Naive B cell (primary cell): ENCODE measurements around the gene CFAP65. TPM values are rescaled to one million over a fixed set of nuclear protein-coding genes. Genes with fewer than 3 reads are reported as not detected.

Experiments
- ATAC-seq, 2 donors: fragments of 150-1000 bp; cut with Tn5 transposase; 2 replicates each; pipeline ENCODE4 v1.10.0; 2021; ENCODE audit warnings: low read depth in 2 of 2, mild to moderate bottlenecking in 2 of 2, moderate library complexity in 2 of 2
- DNase-seq: peaks from one replicate; pipeline ENCODE4 v3.0.0; 2022
- H3K27ac Mint-ChIP-seq, 6 donors: one replicate each; pipeline ENCODE4 v1.8.0; 2020 to 2022; ENCODE audit warnings: mild to moderate bottlenecking in 6 of 6, mixed read lengths in 6 of 6, moderate library complexity in 5 of 6, inconsistent platforms in 2 of 6
- H3K27me3 Mint-ChIP-seq, 3 donors: one replicate each; pipeline ENCODE4 v1.8.0; 2021 to 2022; ENCODE audit warnings: mixed read lengths in 3 of 3, mild to moderate bottlenecking in 1 of 3
- H3K36me3 Mint-ChIP-seq, 2 donors: one replicate each; pipeline ENCODE4 v1.8.0; 2020 to 2022; ENCODE audit warnings: mixed read lengths in 2 of 2, inconsistent platforms in 1 of 2, mild to moderate bottlenecking in 1 of 2
- H3K4me1 Mint-ChIP-seq, 3 donors: one replicate each; pipeline ENCODE4 v1.8.0; 2020 to 2022; ENCODE audit warnings: mixed read lengths in 3 of 3, inconsistent platforms in 1 of 3, mild to moderate bottlenecking in 1 of 3, moderate library complexity in 1 of 3
- H3K4me3 Mint-ChIP-seq, 8 donors: one replicate each; pipeline ENCODE4 v1.8.0; 2020 to 2022; ENCODE audit warnings: mild to moderate bottlenecking in 8 of 8, mixed read lengths in 8 of 8, moderate library complexity in 8 of 8, inconsistent platforms in 2 of 8
- H3K9me3 Mint-ChIP-seq, 7 donors: one replicate each; pipeline ENCODE4 v1.8.0; 2020 to 2022; ENCODE audit warnings: mixed read lengths in 7 of 7, mild to moderate bottlenecking in 5 of 7, inconsistent platforms in 2 of 7, moderate library complexity in 1 of 7
- polyA plus RNA-seq, 6 donors: library from polyadenylated mRNA; unstranded; fragments of 300-500 nt; fragmentation: Illumina TruSeq; gene quantifications; one replicate each; pipeline ENCODE4 v1.2.3, GENCODE V29; 2021; ENCODE audit warnings: low read depth in 6 of 6

The CFAP65 gene
- polyA plus RNA-seq, 6 donors from 2014 or later, result not detected

GRCh38 chr2:219022616-219023015, 18.7 kb downstream of the CFAP65 start:
- Mint-ChIP-seq H3K27me3 (peaks cover 17 to 61% (median 37%) of the 10 kb centered on the region in 3 donors), H3K9me3 (no peaks in the 10 kb centered on the region), H3K36me3 (no peaks in the 10 kb centered on the region), H3K4me1 (no peaks in the 10 kb centered on the region), H3K4me3 (no peak overlapping the region), H3K27ac (no peak overlapping the region)
- DNase-seq (no peak), ATAC-seq (no peak)

DNA sequence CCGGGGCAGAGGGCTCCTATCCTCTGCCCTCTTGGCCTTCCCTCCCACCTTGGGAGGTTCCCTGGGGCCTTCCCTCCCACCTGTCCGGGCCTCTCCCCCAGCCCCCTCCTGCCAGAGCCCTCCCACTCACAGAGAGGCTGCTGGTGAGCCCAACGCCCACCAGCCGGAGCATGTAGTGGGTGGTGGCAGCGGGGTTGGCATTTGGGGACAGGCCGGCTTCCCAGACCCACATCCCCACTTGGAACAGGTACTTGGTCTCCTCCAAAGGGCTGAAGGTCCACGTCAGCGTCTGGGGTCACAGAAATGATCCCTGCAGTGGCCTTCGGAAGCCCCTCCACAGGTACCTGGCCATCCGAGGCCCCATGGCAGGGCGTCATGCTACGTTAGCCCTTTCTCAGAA, 19.3 kb downstream of the CFAP65 start:
- Mint-ChIP-seq H3K4me1 (no peaks in the 10 kb centered on the region), H3K36me3 (no peaks in the 10 kb centered on the region), H3K27me3 (peaks cover 21 to 61% (median 41%) of the 10 kb centered on the region in 3 donors), H3K27ac (no peak overlapping the region), H3K9me3 (no peaks in the 10 kb centered on the region), H3K4me3 (no peak overlapping the region)
- ATAC-seq (no peak), DNase-seq (no peak)

GRCh38 chr2:219021591-219021990, 19.7 kb downstream of the CFAP65 start:
- ATAC-seq (no peak), DNase-seq (no peak)
- Mint-ChIP-seq H3K27ac (no peak overlapping the region), H3K36me3 (no peaks in the 10 kb centered on the region), H3K4me3 (no peak overlapping the region), H3K4me1 (no peaks in the 10 kb centered on the region), H3K27me3 (peaks cover 21 to 64% (median 45%) of the 10 kb centered on the region in 3 donors), H3K9me3 (no peaks in the 10 kb centered on the region)

- H3K4me1 Mint-ChIP-seq, result no peaks in the 10 kb centered on the region
- H3K9me3 Mint-ChIP-seq, result no peaks in the 10 kb centered on the region
- DNase-seq, result no peak
- H3K36me3 Mint-ChIP-seq, result no peaks in the 10 kb centered on the region
- no peak overlapping the region for H3K27ac Mint-ChIP-seq
- H3K4me3 Mint-ChIP-seq, result peak overlapping the region in 1 of 8 donors; percentile 31
- peaks cover 24 to 67% (median 48%) of the 10 kb centered on the region in 3 donors for H3K27me3 Mint-ChIP-seq
- no peak for ATAC-seq
Observed at GRCh38 chr2:219020604-219021365, 20.5 kb downstream of the CFAP65 start.

- Mint-ChIP-seq H3K36me3 (no peaks in the 10 kb centered on the region), H3K4me1 (no peaks in the 10 kb centered on the region), H3K9me3 (peaks cover 0 to 5% (median 0%) of the 10 kb centered on the region in 7 donors), H3K27me3 (peaks cover 28 to 71% (median 48%) of the 10 kb centered on the region in 3 donors), H3K27ac (no peak overlapping the region), H3K4me3 (no peak overlapping the region)
- DNase-seq (no peak), ATAC-seq (no peak)
Observed at GRCh38 chr2:219019436-219019835, 21.9 kb downstream of the CFAP65 start.

DNA sequence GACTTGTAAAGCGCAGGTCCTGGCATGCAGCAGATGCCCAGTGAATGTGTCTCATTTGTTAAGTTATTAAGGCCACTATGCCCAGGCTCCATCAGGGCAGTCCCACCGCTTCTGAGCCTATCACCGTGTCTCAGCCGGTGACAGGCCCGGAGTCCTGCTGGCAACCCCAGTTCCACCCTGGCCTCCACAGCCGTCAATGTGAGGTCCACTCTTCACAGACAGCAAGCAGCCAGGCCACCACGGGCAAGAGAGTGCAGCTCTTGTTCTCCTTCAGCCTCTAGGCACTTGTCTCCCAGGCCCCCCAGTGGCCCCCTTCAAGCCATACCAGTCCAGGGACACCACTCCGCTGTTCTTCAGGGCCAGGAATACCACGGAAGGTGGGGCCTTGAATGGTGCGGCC, 22.6 kb downstream of the CFAP65 start:
- Mint-ChIP-seq H3K4me1 (no peaks in the 10 kb centered on the region), H3K27ac (no peak overlapping the region), H3K36me3 (no peaks in the 10 kb centered on the region), H3K9me3 (peaks cover 0 to 6% (median 0%) of the 10 kb centered on the region in 7 donors), H3K4me3 (no peak overlapping the region), H3K27me3 (peaks cover 32 to 74% (median 55%) of the 10 kb centered on the region in 3 donors)
- ATAC-seq (no peak), DNase-seq (no peak)

DNA sequence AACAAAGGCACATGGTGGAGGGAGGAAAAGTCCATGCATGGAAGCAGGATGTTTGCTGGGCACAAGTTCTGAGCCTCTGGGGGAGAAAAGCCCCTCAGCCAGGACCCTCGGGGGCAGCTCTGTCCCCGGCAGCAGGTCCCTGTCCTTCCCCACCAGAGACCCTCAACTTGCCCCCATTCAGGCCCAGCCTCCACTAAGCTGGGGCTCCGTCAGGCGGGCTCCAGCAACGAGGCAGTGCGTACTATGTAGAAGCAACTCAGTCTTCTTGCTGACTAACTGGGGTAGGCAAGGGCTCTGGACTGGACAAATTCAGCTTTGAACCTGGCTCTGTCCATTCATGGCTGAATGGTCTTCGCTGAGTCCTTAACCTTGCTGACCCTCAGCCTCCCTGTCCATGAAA, 23.0 kb downstream of the CFAP65 start:
- DNase-seq (no peak), ATAC-seq (no peak)
- Mint-ChIP-seq H3K4me3 (no peak overlapping the region), H3K27me3 (peaks cover 32 to 78% (median 60%) of the 10 kb centered on the region in 3 donors), H3K9me3 (peaks cover 0 to 6% (median 0%) of the 10 kb centered on the region in 7 donors), H3K4me1 (no peaks in the 10 kb centered on the region), H3K27ac (no peak overlapping the region), H3K36me3 (no peaks in the 10 kb centered on the region)

- Mint-ChIP-seq H3K27ac (no peak overlapping the region), H3K4me3 (no peak overlapping the region), H3K4me1 (no peaks in the 10 kb centered on the region), H3K27me3 (peaks cover 41 to 75% (median 61%) of the 10 kb centered on the region in 3 donors), H3K36me3 (no peaks in the 10 kb centered on the region), H3K9me3 (peaks cover 0 to 6% (median 0%) of the 10 kb centered on the region in 7 donors)
- ATAC-seq, result no peak
- no peak for DNase-seq
Observed at GRCh38 chr2:219017201-219017931, 23.9 kb downstream of the CFAP65 start.

GRCh38 chr2:219016721-219017120, 24.6 kb downstream of the CFAP65 start:
- H3K4me1 Mint-ChIP-seq, result no peaks in the 10 kb centered on the region
- ATAC-seq (no peak), DNase-seq (no peak)
- H3K9me3 Mint-ChIP-seq, result peaks cover 0 to 6% (median 2%) of the 10 kb centered on the region in 7 donors
- H3K36me3 Mint-ChIP-seq, result no peaks in the 10 kb centered on the region
- H3K4me3 Mint-ChIP-seq, result no peak overlapping the region
- H3K27me3 Mint-ChIP-seq, result peaks cover 44 to 69% (median 63%) of the 10 kb centered on the region in 3 donors
- H3K27ac Mint-ChIP-seq, result no peak overlapping the region

DNA sequence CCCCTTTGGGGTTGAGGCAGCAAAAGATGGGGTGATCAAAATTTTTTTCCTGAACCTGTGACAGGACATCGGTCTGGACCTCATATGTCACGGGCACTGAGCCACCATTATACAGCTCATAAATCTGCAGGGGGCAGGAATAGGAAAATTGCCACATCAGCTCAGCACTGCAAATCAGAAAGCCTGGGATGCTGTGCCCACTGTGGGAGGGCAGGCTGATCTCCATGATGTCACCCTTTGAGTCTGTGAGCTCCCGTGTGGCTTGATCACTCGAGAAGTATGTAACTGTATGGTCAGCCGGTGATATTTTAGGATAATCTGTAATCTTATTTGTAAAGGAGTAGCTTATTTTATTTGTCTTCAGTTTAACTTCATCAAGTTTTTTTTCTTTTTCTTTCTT, 30.4 kb downstream of the CFAP65 start:
- Mint-ChIP-seq H3K9me3 (peaks cover 0 to 8% (median 2%) of the 10 kb centered on the region in 7 donors), H3K36me3 (no peaks in the 10 kb centered on the region), H3K4me1 (no peaks in the 10 kb centered on the region), H3K27me3 (peaks cover 44 to 75% (median 66%) of the 10 kb centered on the region in 3 donors), H3K4me3 (no peak overlapping the region), H3K27ac (no peak overlapping the region)
- DNase-seq, result no peak
- ATAC-seq, result no peak

- no peak for DNase-seq
- H3K27ac Mint-ChIP-seq, result no peak overlapping the region
- ATAC-seq, result peak; percentile 43 to 50
- H3K4me1 Mint-ChIP-seq, result no peaks in the 10 kb centered on the region
- peaks cover 0 to 8% (median 2%) of the 10 kb centered on the region in 7 donors for H3K9me3 Mint-ChIP-seq
- no peak overlapping the region for H3K4me3 Mint-ChIP-seq
- H3K36me3 Mint-ChIP-seq, result no peaks in the 10 kb centered on the region
- peaks cover 38 to 79% (median 66%) of the 10 kb centered on the region in 3 donors for H3K27me3 Mint-ChIP-seq
Observed at GRCh38 chr2:219010162-219010756, 31.1 kb downstream of the CFAP65 start.

GRCh38 chr2:219009294-219009693, 32.0 kb downstream of the CFAP65 start:
- peaks cover 0 to 2% (median 0%) of the 10 kb centered on the region in 3 donors for H3K4me1 Mint-ChIP-seq
- no peak for ATAC-seq
- no peak overlapping the region for H3K4me3 Mint-ChIP-seq
- DNase-seq, result no peak
- peaks cover 41 to 79% (median 66%) of the 10 kb centered on the region in 3 donors for H3K27me3 Mint-ChIP-seq
- peaks cover 0 to 5% (median 2%) of the 10 kb centered on the region in 7 donors for H3K9me3 Mint-ChIP-seq
- H3K27ac Mint-ChIP-seq, result no peak overlapping the region
- no peaks in the 10 kb centered on the region for H3K36me3 Mint-ChIP-seq

DNA sequence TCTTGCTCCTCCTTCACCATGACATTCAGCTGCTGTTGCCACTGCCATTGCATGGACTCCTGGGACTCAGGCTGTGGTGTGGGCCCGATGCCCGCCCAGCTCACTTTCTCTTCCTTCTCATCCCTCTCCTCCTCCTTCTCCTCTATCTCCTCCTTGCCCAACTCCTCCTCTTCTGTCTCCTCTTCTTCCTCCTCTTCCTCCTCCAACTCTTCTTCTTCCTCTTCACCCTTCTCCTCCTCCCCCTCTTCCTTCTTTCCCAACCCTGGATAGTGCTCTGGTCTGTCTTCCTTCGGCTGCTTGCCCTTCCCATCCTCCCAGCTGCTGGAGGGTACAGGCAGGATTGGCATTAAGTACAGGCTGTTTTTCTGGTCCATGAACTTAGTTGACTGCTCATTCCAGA, 37.3 kb downstream of the CFAP65 start:
- no peak for ATAC-seq
- peak overlapping the region in 4 of 8 donors; percentile 48 to 76 (median 60) for H3K4me3 Mint-ChIP-seq

More for the DNA sequence above, 37.3 kb downstream of the CFAP65 start:
- Mint-ChIP-seq H3K4me1 (peaks cover 11 to 17% (median 13%) of the 10 kb centered on the region in 3 donors), H3K27me3 (peaks cover 42 to 89% (median 88%) of the 10 kb centered on the region in 3 donors), H3K27ac (peak overlapping the region in 1 of 6 donors; percentile 58), H3K36me3 (no peaks in the 10 kb centered on the region), H3K9me3 (peaks cover 0 to 2% (median 0%) of the 10 kb centered on the region in 7 donors)
- no peak for DNase-seq
